HG02571 (cell line): Measurements from ENCODE around the gene CERS4.
"Not testable (repeated sequence)": the region's sequence is repeated elsewhere in the genome, so short reads cannot be mapped to it uniquely, and the experiment has no call there.

Experiments
- ATAC-seq: cut with Tn5 transposase; IDR thresholded peaks from one replicate; pipeline ENCODE4 v1.9.1; 2021; ENCODE audit warnings: mild to moderate bottlenecking, moderate library complexity; ENCODE audit not compliant: unreplicated experiment

CERS4 gene, protein sequence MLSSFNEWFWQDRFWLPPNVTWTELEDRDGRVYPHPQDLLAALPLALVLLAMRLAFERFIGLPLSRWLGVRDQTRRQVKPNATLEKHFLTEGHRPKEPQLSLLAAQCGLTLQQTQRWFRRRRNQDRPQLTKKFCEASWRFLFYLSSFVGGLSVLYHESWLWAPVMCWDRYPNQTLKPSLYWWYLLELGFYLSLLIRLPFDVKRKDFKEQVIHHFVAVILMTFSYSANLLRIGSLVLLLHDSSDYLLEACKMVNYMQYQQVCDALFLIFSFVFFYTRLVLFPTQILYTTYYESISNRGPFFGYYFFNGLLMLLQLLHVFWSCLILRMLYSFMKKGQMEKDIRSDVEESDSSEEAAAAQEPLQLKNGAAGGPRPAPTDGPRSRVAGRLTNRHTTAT

DNA sequence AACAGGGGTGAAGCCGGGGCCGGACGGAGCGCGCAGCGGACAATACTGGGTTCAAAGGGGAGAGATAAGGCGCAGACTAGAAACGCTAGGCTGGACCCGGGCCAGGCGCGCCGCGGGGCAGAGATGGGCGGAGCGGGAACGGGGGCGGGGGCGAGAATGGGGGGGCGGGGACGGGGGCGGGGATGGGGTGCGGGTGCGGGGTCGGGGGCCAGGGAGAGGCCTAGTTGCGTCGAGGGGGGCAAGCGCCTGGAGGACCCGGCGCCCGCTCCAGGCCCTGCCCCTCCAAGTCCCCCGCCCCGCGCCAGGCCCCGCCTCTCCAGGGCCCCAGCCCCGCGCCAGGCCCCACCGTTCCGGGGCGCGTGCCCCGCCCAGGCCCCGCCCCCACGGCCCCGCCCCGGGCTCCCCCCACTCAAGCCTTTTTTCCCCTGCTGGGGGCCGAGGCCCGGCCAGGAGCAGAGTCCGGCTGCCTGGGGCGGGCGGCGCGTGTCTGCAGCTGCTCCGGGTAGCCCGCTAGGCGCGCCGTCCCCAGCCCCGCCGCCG lies at the start of gene CERS4:
CERS4 (plus strand) TSS at position 449 of the 540 bp plus-strand sequence. CDS start 41,707 bp downstream, outside the sequence.
- ATAC-seq, result peak; percentile 59

DNA sequence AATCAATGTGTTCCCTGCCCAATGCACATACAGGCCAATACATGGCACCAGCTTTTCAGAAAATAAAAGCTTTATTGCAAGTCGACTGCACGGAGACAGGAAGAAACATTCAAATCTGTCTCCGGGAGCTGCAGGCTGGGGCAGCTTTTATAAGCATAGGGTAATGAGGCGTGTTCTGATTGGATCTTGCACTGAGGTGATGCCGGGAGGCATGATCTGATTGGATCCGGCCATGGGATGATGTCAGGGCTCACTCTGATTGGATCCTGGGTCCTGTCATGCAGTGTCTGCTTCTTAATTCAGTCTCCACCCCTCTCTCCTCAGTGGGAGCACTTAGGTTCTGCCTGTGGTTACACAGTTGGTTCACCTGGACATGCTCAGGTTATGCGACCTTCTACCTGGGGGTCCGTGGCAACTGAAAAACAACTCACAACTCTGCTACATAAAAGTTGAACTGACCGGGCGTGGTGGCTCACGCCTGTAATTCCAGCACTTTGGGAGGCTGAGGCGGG lies 48.0 kb upstream of the CERS4 start:
- no peak for ATAC-seq

DNA sequence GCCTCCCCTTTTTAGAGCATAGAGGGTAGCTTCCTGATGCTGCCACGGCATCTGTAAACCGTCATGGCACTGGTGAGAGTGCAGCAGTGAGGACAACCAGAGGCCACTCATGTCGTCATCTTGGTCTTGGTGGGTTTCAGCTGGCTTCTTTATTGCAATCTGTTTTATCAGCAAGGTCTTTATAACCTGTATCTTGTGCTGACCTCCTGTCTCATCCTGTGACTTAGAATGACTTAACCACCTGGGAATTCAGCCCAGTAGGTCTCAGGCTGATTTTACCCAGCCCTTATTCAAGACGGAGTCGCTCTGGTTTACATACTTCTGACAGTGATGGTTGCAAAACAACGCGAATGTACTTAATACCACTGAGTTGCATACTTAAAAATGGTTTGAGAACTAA lies 45.4 kb upstream of the CERS4 start:
- ATAC-seq, result no peak

DNA sequence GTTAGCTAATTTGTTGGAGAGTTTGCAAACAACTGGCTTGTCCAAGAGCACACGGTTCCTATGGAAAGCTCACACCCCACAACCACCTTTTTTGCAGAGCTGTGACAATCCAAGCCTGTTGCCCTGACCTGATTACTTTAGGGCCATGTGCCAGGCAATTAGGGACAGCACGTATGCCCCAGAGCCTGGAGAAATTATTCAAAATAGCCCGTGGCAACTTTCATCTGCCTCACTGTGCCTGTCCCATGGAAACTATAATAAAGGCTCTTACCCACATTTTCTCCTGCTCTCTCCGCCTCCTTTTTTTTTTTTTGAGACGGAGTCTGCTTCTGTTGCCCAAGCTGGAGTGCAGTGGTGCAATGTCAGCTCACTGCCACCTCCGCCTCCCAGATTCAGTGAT lies 41.2 kb upstream of the CERS4 start:
- ATAC-seq, result no peak

DNA sequence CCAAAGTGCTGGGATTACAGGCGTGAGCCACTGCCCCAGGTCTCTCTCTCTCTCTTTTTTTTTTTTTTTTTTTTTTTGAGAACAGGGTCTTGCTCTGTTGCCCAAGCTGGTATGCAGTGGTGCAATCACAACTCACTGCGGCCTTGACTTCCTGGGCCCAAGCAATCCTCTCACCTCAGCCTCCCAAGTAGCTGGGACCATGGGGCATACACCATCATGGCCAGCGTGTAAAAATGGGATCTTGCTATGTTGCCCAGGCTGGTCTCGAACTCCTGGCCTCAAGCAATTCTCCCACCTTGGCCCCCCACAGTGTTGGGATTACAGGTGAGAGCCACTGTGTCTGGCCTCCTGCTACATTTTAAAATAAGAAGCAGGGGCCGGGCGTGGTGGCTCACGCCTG lies 40.6 kb upstream of the CERS4 start:
- no peak for ATAC-seq

DNA sequence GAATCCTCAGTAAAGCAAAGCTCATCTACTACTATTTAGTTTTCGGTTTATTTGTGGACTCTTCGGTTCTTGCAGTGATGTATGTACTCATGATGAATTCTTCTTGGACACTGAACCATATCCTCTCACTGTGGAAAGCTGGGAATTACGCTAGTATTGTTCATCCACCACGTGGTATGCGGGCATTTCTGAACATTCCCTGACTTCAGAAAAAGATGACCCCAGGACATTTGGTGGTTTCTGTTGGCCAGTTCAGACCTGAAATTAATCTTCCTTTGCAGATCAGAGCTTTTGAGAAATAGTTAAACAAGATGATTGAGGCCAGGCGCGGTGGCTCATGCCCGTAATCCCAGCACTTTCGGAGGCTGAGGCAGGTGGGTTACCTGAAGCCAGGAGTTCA lies 34.5 kb upstream of the CERS4 start:
- ATAC-seq, result no peak

DNA sequence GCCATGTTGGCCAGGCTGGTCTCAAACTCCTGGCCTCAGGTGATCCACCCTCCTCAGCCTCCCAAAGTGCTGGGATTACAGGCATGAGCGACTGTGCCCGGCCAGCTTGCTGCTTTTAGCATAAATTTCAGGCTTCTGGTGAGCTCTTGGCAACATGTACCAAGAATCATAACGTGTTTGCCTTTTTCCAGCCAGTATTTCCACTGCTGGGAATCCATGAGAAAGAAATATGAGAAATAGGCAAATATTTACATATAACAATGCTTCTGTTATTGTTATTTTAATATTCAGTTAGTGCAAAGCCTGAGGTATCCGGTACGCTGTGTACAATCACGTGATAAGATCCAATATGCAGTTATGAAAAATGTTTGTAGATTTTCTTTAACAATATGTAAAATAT lies 29.2 kb upstream of the CERS4 start:
- no peak for ATAC-seq

DNA sequence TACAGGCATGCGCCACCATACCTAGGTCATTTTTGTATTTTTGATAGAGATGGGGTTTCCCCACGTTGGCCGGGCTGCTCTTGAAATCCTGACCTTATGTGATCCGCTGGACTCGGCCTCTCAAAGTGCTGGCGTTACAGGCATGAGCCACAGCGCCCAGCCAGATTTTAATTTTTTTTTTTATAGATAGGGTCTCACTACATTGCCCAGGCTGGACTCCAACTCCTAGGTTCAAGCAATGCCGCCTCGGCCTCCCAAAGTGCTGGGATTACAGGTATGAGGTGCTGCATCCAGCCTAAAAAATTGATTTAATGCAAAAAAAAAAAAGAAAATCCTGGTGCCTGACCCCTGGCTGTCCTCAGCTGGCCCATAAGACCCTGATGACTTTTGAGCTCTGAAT lies 24.9 kb upstream of the CERS4 start:
- no peak for ATAC-seq

DNA sequence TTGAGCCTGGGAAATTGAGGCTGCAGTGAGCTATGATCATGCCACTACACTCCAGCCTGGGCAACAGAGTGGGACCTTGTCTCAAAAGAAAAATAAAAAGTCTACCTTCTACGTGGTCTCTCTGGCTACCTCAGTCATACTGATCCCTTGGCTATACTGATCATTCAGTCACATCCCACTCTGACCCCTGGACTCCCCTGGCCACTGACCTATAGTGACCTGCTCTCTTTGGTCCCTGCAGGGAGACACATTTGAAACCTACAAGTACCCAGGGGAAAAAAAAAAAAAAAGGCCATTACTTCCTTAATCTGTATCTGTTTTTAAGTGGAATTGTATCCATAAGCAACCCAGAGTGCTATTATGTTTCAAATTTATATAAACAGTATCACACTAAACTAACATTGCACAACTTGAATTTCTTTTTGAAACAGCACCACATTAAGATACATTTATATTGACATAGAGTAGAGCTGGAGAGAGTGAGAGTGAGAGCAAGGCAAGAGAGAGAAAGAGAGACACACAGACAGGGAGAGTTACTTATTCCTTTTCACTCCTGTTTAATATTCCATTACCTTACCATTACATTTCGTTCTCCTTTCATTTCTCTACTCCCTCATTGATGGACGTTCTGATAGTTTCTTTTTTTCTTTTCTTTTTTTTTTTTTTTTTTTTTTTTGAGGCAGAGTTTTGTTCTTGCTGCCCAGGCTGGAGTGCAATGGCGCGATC lies 23.7 kb upstream of the CERS4 start:
- no peak for ATAC-seq

DNA sequence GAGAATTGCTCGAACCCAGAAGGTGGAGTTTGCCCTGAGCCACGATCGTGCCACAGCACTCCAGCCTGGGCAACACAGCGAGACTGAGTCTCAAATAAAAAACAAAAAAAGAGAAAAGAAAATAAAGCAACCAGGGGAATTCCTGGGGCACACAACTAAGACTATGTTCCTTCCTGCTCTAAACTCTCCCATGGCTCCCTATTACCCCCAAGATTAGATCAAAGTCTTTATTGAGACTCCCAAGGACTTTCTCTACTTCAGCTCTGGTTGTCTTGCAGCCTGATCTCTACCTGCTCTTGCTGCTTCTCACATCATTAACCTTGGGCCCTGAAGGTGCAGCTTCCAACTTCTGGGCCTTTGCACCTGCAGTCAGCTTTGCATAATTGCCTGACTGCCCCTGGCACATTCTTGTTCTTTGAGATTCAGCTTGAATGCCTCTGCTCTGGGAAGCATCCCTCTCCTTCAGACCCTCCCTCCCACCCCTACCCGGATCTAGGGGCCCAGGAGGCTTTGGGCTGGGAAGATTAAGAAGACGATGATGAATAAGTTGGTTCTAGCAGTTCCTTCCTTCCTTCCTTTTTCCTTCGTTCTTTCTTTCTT lies 16.8 kb upstream of the CERS4 start:
- no peak for ATAC-seq

DNA sequence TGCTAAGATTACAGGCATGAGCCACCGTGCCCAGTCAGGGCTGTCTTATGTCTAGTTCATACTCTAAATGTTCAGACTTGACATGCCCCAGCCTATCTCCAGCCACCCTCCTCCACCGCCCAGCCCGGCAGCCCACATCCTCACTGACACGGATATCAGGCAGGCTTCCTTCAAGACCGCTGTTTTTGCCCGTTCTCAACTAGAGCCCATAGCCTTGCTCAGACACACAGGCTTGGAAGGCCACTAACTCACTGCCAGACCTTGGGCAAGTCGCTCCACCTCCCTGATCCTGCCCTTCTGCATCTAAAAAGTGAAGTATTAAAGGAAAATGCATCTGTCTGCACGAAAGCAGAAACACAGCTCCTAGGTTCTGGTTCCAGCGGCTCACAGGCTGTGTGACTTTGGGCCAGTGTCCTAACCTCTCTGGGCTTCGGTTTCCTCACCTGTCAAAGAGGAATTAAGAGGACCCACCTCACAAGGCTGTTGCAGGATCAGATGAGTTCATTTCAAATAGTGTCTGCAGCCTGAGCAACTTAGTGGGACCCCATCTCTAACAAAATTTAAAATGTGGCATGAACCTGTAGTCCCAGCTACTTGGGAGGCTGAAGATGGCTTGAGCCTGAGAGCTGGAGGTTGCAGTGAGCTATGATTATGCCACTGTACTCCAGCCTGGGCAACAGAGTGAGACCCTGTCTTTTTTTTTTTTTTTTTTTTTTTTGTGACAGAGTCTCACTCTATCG lies 14.5 kb upstream of the CERS4 start:
- no peak for ATAC-seq

DNA sequence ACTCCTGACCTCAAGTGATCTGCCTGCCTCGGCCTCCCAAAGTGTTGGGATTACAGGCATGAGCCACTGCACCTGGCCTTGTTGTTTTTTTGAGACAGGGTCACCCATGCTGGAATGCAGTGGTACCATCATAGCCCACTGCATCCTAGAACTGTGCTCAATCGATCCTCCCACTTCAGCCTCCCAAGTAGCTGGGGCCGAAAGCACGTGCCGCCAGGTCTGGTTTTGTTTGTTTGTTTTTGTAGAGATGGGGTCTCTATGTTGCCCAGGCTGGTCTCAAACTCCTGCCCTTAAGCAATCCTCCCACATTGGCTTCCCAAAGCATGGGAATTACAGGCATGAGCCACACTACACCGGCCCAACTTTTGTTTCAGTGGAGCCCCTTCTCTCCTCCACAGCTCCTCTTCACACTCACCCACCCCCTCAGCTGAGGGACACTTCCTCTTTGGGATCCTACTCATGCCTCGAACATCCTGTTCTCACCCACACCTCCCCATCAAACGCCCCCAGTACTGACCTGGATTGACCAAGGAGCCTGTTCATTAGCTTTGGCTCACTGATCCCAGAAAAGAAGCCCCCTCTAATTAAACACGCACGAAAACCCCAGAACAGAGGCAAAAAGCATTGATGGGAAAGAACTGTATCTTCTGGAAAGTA lies 12.8 kb upstream of the CERS4 start:
- no peak for ATAC-seq

DNA sequence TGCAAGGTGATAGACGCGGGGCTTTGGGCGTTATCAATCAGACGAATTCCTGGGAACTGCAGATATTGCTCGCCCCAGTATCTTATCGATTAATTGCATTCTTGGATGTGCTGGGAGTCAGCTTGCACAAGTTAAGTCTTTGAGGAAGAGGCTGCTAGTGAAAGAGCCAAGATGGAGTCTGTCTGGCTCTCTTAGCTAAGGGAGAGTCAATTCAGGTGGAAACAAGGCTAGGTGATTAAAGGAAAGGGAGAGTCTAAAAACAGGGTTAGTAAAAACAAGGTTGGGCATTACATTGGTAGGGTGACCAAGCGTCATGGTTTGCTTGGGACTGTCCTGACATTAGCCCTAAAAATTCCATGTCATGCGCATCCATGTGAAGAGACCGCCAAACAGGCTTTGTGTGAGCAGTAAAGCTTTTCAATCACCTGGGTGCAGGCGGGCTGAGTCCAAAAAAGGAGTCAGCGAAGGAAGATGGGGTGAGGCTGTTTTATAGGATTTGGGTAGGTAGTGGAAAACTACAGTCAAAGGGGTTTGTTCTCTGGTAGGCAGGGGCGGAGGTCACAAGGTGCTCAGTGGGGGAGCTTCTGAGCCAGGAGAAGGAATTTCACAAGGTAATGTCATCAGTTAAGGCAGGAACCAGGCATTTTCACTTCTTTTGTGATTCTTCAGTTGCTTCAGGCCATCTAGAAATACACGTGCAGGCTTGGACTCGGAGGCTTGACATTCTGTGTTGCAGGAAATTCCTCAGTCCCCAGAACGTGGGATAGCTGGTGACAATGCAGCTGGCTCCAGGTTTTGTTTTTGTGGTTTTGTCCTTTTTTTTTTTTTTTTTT lies 5.7 kb upstream of the CERS4 start:
- ATAC-seq, result not testable (repeated sequence)

DNA sequence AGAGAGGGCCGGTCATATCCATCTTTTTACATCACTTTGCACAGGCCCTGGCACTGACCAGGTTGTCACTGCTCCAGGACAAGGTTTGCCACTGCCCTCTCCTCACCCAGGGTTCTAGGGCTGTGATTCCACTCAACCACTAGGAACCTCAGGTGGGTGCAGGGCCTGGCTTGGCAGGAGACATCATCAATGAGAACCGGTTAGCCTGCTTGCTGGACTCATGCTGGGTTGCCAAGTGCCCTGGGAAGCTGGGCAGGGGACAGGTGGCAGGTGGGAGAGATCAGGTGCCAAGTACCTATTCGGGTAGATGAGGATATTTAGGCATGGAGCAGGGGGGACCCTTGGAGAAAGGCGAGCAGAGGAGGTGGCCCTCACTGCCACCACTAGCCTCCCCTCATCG lies 4.2 kb upstream of the CERS4 start:
- no peak for ATAC-seq

DNA sequence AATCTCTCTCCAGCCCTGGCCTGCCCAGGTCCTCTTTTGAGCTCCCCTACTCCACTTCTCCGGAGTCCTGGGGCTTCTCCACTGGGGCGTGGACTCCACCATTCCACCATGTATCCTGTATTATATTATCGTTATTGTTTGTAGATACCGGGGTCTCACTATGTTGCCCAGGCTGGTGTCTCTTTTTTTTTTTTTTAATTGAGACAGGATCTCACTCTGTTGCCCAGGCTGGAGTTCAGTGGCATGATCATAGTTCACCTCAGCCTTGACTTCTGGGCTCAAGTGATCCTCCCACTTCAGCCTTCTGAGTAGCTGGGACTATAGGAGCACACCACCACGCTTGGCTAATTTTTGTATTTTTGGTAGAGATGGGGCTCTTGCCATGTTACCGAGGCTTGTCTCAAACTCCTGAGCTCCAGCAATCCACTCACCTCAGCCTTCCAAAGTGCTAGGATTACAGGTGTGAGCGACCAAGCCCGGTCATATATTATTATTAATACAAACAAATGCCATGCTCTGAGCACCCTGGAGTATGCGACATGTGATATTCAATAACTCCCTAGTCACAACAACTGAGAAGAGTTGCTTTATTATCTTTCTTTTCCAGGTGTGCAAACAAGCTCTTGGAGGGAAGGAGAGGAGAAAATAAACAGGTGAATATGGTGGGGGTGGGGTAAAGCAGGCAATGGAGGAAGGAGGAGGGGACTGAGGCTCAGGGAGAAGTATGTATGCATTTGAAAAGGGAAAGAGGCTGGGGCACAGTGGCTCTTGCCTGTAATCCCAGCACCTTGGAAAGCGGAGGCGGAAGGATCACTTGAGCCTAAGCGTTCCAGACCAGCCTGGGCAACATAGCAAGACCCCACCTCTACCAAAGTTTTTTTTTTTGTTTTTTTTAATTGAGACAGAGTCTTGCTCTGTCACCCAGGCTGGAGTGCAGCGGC lies 2.8 kb upstream of the CERS4 start:
- no peak for ATAC-seq

DNA sequence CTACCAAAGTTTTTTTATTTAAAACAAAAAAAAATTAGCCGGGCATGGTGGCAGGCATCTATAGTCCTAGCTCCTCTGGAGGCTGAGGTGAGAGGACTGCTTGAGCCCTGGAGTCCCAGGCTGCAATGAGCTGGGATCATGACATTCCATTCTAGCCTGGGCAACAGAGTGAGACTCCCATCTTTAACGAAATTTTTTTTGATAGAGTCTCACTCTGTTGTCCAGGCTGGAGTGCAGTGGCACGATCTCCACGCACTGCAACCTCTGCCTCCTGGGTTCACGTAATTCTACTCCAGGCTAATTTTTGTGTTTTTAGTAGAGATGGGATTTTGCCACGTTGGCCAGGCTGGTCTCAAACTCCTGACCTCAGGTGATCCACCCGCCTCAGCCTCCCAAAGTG lies 1.8 kb upstream of the CERS4 start:
- not testable (repeated sequence) for ATAC-seq

DNA sequence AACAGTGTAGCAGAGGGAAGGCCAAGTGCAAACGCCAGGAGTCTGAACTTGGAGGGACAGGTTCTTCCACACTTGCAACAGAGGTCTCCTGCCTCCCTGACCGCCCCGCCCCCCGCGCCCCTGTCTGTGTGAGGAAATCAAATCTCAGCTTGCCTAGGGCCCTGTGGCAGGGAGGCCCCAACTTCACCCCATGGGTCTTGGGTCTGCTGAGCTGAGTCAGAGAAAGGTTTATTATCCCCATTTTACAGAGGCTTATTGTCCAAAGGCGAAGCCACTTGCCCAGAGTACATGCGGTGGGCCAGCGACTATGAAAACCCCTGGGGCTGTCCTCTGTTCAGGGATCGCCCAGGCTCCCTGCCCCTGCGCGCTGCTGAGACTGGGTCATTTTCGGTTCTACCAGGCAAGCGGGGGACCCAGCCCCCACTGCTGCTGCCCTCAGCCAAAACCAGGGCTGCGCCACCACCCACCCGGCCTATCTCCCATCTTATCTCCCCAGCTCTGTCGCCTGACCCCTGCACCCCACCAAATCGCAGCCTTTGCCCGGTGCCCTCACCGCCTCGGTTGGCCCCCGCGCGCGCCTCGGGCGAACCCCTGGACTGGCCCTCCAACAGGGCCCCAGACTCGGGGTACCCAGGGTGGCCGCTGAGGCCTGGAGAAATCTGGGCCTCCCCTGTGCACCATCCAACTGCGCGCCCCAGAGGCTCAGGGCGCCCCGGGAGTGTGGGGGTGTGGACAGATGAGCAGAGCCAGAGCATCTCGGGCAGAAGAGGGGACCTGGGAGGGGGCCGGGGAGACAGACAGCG lies 850 bp upstream of the CERS4 start:
- peak; percentile 6 for ATAC-seq
